B cell (primary cell): Measurements from ENCODE around the gene DAO. TPM values are rescaled to one million over a fixed set of nuclear protein-coding genes. Genes with fewer than 3 reads are reported as not detected.

Experiments used
- ATAC-seq: fragments of 200-7000 bp; cut with Tn5 transposase; one replicate; pipeline ENCODE4 v1.10.0; 2021; ENCODE audit warnings: low read depth, mild to moderate bottlenecking, moderate number of reproducible peaks, moderate library complexity
- CTCF ChIA-PET: fragments of 350-600 bp; sonication (Branson Sonifier 250); formaldehyde crosslinking; loops from one replicate; lab custom pipeline; 2021; ENCODE audit warnings: antibody characterized with exemption, inconsistent platforms; lab: Charles Lee
- POLR2A ChIA-PET: fragments of 350-600 bp; sonication (Branson Sonifier 250); formaldehyde crosslinking; loops from one replicate; lab custom pipeline; 2021; ENCODE audit warnings: antibody characterized with exemption; lab: Charles Lee
- DNase-seq: peaks from one replicate; pipeline ENCODE4 v3.0.0; 2013
- H2AFZ ChIP-seq: 2 replicates; pipeline ENCODE4 v1.6.1; 2012; ENCODE audit warnings: mild to moderate bottlenecking, low read depth, low read length; ENCODE audit not compliant: insufficient read depth, poor library complexity, severe bottlenecking
- H3K27ac ChIP-seq, 2 donors: 1 replicate in 1 of 2; 2 replicates in 1 of 2; pipeline ENCODE4 v1.5.1; 2012 to 2013; ENCODE audit warnings: low read length in 2 of 2, mild to moderate bottlenecking in 2 of 2, moderate library complexity in 1 of 2
- H3K27me3 ChIP-seq, 4 experiments: fragments of 200-600 bp in 1 of 4; sonication (generic) in 1 of 4; replicated peaks in 1 of 4; 1 replicate in 2 of 4; 2 replicates in 2 of 4; pipeline versions ENCODE4 v1.6.1 to v1.7.0; 2013 to 2016; ENCODE audit warnings: low read length in 3 of 4, mild to moderate bottlenecking in 2 of 4, mixed read lengths in 1 of 4, moderate library complexity in 1 of 4; ENCODE audit not compliant: insufficient read depth in 4 of 4, control insufficient read depth in 3 of 4; ENCODE audit errors: control extremely low read depth in 1 of 4
- H3K36me3 ChIP-seq, 2 experiments: replicated peaks in 1 of 2; 1 replicate in 1 of 2; 2 replicates in 1 of 2; pipeline versions ENCODE4 v1.6.1 to v1.7.1; 2013; ENCODE audit warnings: low read length in 1 of 2; ENCODE audit not compliant: insufficient read depth in 2 of 2, control insufficient read depth in 1 of 2; ENCODE audit errors: control extremely low read depth in 1 of 2, extremely low read depth in 1 of 2
- H3K4me1 ChIP-seq, 2 donors: fragments of 200-600 bp in 1 of 2; sonication (generic) in 1 of 2; 1 replicate in 1 of 2; 2 replicates in 1 of 2; pipeline versions ENCODE4 v1.5.1 to v1.6.1; 2013 to 2017; ENCODE audit warnings: low read length in 2 of 2; ENCODE audit not compliant: control insufficient read depth in 2 of 2, insufficient read depth in 2 of 2
- H3K4me2 ChIP-seq: replicated peaks from 2 replicates; pipeline ENCODE3; 2012; ENCODE audit warnings: mild to moderate bottlenecking, low read depth, low read length; ENCODE audit not compliant: poor library complexity, severe bottlenecking
- H3K4me3 ChIP-seq, 5 experiments: fragments of 200-600 bp in 1 of 5; sonication (generic) in 1 of 5; 1 replicate in 3 of 5; 2 replicates in 2 of 5; pipeline versions ENCODE4 v1.5.1 to v1.7.0; 2011 to 2016; ENCODE audit warnings: low read length in 4 of 5, mild to moderate bottlenecking in 4 of 5, low read depth in 2 of 5, control low read depth in 1 of 5, moderate library complexity in 1 of 5; ENCODE audit not compliant: insufficient read depth in 1 of 5; ENCODE audit errors: control extremely low read depth in 1 of 5, extremely low read depth in 1 of 5
- H3K79me2 ChIP-seq: fragments of 200-600 bp; sonication (generic); one replicate; pipeline ENCODE4 v1.6.0; 2016; ENCODE audit warnings: low read length; ENCODE audit not compliant: control insufficient read depth, insufficient read depth
- H3K9ac ChIP-seq: fragments of 200-600 bp; sonication (generic); 2 replicates; pipeline ENCODE4 v1.6.1; 2017; ENCODE audit warnings: mild to moderate bottlenecking, low read length, moderate library complexity
- H3K9me3 ChIP-seq, 3 donors: one replicate each; pipeline versions ENCODE4 v1.6.1 to v1.7.1; 2013; ENCODE audit warnings: low read length in 2 of 3; ENCODE audit not compliant: control insufficient read depth in 2 of 3, insufficient read depth in 1 of 3; ENCODE audit errors: control extremely low read depth in 1 of 3
- H4K20me1 ChIP-seq: 2 replicates; pipeline ENCODE4 v1.6.0; 2012; ENCODE audit warnings: mild to moderate bottlenecking, low read length; ENCODE audit not compliant: insufficient read depth, control insufficient read depth, poor library complexity, severe bottlenecking
- H3K27ac Mint-ChIP-seq: one replicate; pipeline ENCODE4 v1.8.0; 2021; ENCODE audit warnings: mixed read lengths
- H3K27me3 Mint-ChIP-seq: one replicate; pipeline ENCODE4 v1.8.0; 2021; ENCODE audit warnings: mixed read lengths
- H3K4me1 Mint-ChIP-seq: one replicate; pipeline ENCODE4 v1.8.0; 2021; ENCODE audit warnings: mixed read lengths
- H3K4me3 Mint-ChIP-seq: one replicate; pipeline ENCODE4 v1.8.0; 2021; ENCODE audit warnings: mixed read lengths
- H3K9me3 Mint-ChIP-seq: one replicate; pipeline ENCODE4 v1.8.0; 2022; ENCODE audit warnings: mixed read lengths; ENCODE audit not compliant: insufficient read depth
- CTCF ChIP-seq: fragments of 200-600 bp; IDR thresholded peaks from one replicate; pipeline ENCODE4 v1.8.0; 2022; ENCODE audit warnings: antibody characterized with exemption, mild to moderate bottlenecking
- EZH2 ChIP-seq: IDR thresholded peaks from 2 replicates; pipeline ENCODE4 v1.6.1; 2012; ENCODE audit warnings: borderline replicate concordance, low read depth, mild to moderate bottlenecking, moderate library complexity, low read length; ENCODE audit not compliant: insufficient read depth, poor library complexity, severe bottlenecking
- WGBS: methylation state at CpG from one replicate; pipeline ENCODE4 v1.1.5; 2013; ENCODE audit warnings: missing lambda C conversion rate; ENCODE audit not compliant: insufficient coverage; 5-methylcytosine and 5-hydroxymethylcytosine counted together
- intact Hi-C: fragments of 100-400 bp; cut with micrococcal nuclease; formaldehyde crosslinking; loops from one replicate; pipeline ENCODE4 v1.10.0; 2022
- polyA plus RNA-seq: library from polyadenylated mRNA; depleted of rRNA; stranded (reverse); fragments of >200 nt; gene quantifications from 2 replicates; pipeline ENCODE4 v1.2.3, GENCODE V29; 2012
- total RNA-seq, 2 donors: library from RNA; stranded (reverse); fragments of 120-200 nt in 1 of 2; gene quantifications; 1 replicate in 1 of 2; 2 replicates in 1 of 2; pipeline versions ENCODE4 v1.2.3 to v1.2.4, GENCODE V29; 2013 to 2022

The DAO gene
- total and polyA plus RNA-seq, 2 donors (not counting 1 experiment from before 2014, with no cell fraction given) = not detected

- WGBS = 100% methylated on average over 5 of the region's 9 CpGs
- Mint-ChIP-seq H3K27ac (no peak overlapping the region), H3K9me3 (no peaks in the 10 kb centered on the region), H3K4me3 (no peak overlapping the region), H3K4me1 (peaks cover 7% of the 10 kb centered on the region), H3K27me3 (no peaks in the 10 kb centered on the region)
- no peak overlapping the region for H3K4me3 ChIP-seq
- H3K27ac ChIP-seq = no peak overlapping the region
- ATAC-seq (no peak), DNase-seq (no peak)
- H4K20me1 ChIP-seq = peaks cover 3% of the 10 kb centered on the region
- CTCF ChIA-PET = interaction anchor here (0.6 to 1.3 kb wide), 2 partner anchors 66 to 169 kb away, joined by 3 read pairs; no protein-coding TSS in a partner anchor
- H3K4me2 ChIP-seq = no peak overlapping the region
- no peak for TF ChIP-seq CTCF
- TF ChIP-seq EZH2 = no peak
- no peaks in the 10 kb centered on the region for H3K27me3 ChIP-seq
- H3K9ac ChIP-seq = no peak overlapping the region
- H3K36me3 ChIP-seq = peaks cover 0 to 33% of the 10 kb centered on the region in 2 experiments
- peaks cover 8% of the 10 kb centered on the region for H3K79me2 ChIP-seq
- no peaks in the 10 kb centered on the region for H3K9me3 ChIP-seq
- POLR2A ChIA-PET = no interaction called here
- H3K4me1 ChIP-seq = peaks cover 4 to 5% of the 10 kb centered on the region in 2 donors
- no peak overlapping the region for H2AFZ ChIP-seq
- intact Hi-C loops = no loop called here
These were observed 46.5 kb upstream of the DAO start for GRCh38 chr12:108833355-108833733.

- H3K9me3 Mint-ChIP-seq = no peaks in the 10 kb centered on the region
- intact Hi-C loops = no loop called here
- no peaks in the 10 kb centered on the region for H3K27me3 ChIP-seq
- no peak overlapping the region for H3K27ac Mint-ChIP-seq
- CTCF ChIA-PET = no interaction called here
- peaks cover 9 to 10% of the 10 kb centered on the region in 2 donors for H3K4me1 ChIP-seq
- H2AFZ ChIP-seq = no peak overlapping the region
- no peak overlapping the region for H3K4me3 Mint-ChIP-seq
- no peak for DNase-seq
- POLR2A ChIA-PET = no interaction called here
- no peak overlapping the region for H3K27ac ChIP-seq
- H3K4me3 ChIP-seq = no peak overlapping the region
- H3K36me3 ChIP-seq = peaks cover 0 to 30% of the 10 kb centered on the region in 2 experiments
- 98% methylated on average over 6 of the region's 12 CpGs for WGBS
- no peak overlapping the region for H3K9ac ChIP-seq
- no peak overlapping the region for H3K4me2 ChIP-seq
- peaks cover 12% of the 10 kb centered on the region for H3K4me1 Mint-ChIP-seq
- H4K20me1 ChIP-seq = peaks cover 3% of the 10 kb centered on the region
- TF ChIP-seq CTCF (no peak), EZH2 (no peak)
- H3K79me2 ChIP-seq = peaks cover 8% of the 10 kb centered on the region
- H3K27me3 Mint-ChIP-seq = no peaks in the 10 kb centered on the region
- no peak for ATAC-seq
- no peaks in the 10 kb centered on the region for H3K9me3 ChIP-seq
These were observed 46.0 kb upstream of the DAO start for GRCh38 chr12:108833757-108834472.
